NK-92 treated with Interleukin-12 subunit alpha and Interleukin-12 subunit beta, amount 100 ng/mL, for 24 hours (cell line): ENCODE data around the gene ZNF835.
"Not testable (repeated sequence)": the region's sequence is repeated elsewhere in the genome, so short reads cannot be mapped to it uniquely, and the experiment has no call there.

ENCODE experiments used
- DNase-seq: peaks from one replicate; lab custom pipeline; 2025; lab: John Stamatoyannopoulos, UW

The ZNF835 gene

DNA sequence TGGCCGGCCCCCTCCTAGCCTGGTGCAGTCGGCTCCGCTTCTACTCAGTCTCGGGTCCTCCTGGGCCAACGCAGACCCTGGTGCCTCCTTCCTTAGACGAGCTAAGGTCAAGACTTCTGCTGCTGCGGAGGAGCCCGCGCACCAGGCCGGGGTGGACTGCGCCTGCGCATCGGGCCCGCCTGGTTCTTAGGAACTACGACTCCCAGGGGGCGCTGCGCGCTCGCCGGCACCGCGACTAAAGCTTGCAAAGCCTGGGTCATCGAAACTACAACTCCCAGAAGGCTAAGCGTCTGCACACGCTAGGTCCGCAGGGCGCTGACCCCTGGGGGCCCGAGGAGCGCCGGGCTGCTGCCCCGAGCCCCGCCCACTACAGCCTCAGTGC, at the start of gene ZNF835:
Gene ZNF835 (minus strand): TSS at position 145 of the 382 bp plus-strand sequence. CDS start 6,559 bp downstream, outside the sequence.
- no peak for DNase-seq

DNA sequence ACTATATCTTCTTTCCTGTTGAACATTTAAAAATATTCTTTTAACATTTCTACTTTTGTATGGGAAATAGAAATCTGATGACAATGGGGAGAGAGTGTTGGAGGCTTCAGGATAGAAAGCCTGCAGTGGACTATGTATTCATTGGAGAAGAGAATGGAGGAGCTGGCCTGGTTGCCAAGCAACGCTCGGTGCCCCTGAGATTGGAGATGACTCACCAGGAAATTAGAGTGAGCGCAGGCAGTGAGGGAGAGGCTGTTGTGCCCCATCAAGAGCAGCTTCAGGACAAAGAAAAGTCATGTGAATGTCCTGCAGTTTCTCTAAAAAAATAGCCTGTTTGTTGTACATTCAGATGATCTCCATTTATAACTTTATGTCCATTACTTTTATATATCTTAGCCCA, 48.7 kb upstream of the ZNF835 start:
- DNase-seq: no peak

DNA sequence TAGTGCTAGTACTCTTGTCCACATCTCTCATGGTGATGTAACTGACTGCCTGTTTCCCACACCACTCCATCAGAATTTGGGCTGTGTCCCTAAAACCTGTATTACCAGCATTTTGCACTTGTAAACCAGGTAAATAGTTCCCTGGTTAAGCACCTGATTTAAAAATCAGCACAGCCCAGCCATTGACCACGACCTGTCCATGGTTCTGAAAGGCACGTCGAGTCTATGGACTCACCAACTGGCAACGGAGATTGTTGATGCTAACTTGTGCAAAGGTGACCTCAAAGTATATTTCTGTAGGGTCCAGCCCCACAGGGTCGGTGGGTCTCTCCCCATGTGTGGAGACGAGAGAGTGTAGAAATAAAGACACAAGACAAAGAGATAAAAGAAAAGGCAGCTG, 46.7 kb upstream of the ZNF835 start:
- DNase-seq: no peak

DNA sequence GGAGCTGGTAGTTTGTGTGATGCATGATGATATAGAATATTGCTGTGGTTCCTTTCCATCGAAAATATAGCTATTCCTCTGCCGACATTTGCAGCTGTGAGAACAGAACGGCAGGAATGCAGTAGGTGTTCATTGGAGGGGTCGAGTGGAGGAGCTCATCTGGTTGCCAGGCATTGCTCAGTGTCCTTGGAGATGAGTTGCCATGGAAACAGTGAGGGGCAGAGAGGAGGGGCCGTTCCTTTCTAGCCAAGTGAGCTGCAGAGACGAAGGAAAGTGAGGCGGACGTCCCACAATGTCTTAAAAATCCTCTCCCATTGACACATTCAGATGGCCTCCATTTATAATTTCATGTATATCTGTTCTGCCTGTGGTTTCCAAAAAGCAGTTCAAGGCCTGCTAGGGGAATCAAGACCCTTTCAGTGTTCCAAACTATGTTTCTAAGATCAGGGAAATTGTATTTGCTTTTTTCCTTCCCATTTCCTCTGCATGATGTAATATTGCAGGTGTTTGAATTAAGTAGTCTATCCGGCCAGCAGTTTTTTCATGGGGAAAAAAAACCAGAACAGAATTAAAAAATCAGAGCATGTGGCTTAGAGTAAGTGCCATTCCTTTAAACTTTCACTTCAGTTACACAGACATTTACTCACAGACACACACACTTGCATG, 41.2 kb upstream of the ZNF835 start:
- DNase-seq: no peak

DNA sequence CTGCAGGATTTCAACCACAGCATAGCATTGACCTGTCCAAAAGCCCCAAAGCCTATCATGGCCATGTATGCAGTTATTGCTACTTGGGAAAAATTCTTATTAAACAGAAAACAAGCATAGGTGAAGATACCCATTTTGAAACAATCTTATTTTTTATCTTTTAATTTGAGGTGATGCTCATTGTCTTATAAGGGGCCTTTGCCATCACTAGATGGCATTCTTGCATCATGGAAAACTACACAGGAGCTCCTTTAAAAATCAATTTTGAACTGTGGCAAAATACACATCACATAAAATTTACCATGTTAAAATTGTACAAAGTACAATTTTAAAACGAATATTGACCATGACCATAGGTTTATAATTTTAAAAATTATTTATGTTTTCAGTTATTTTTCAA, 38.9 kb upstream of the ZNF835 start:
- DNase-seq: no peak

DNA sequence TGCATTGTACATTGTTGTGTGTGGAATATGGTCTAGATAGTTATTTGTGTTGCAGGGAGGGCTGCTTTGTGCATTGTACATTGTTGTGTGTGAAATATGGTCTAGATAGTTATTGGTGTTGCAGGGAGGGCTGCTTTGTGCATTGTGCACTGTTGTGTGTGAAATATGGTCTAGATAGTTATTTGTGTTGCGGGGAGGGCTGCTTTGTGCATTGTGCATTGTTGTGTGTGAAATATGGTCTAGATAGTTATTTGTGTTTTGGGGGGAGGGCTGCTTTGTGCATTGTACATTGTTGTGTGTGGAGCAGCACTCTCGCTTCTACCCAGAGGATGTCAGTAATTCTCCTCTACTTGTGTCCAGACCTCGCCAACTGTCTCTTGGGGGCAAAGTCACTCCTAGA, 36.3 kb upstream of the ZNF835 start:
- DNase-seq: no peak

DNA sequence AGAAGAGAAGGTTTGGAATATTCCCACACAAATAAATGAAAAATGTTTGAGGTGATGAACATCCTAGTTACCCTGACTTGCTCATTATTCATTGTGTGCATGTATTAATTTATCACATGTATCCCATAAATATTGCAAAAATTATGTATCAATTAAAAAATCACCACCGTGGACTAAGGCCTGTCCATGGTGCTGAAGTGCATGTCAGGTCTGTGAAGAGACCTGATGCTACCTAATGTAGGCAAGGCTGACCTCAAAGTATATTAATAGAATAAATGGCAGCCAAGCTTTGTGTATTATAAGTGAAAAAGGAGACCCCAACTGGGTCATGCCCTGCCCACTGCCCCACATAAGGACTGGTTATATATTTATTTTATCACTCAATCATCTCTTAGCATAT, 34.4 kb upstream of the ZNF835 start:
- DNase-seq: no peak

DNA sequence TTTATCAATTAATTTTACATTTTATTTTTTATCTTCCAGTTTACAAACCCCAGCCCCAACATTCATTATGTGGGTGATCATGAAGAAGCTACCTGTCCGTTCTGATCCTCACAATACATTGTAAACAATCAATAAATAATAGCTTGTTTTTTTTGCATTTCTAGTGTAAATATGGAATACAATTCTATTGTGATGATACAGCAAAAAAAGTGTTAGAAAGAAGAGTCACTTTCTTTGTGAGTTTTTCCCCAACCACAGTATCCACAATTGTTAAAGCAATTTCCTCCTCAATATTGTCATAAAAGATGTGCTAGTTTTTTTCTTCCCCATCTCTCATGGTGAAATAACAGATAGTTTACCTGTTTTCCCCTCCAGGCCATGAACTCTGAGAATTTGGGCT, 30.3 kb upstream of the ZNF835 start:
- no peak for DNase-seq

DNA sequence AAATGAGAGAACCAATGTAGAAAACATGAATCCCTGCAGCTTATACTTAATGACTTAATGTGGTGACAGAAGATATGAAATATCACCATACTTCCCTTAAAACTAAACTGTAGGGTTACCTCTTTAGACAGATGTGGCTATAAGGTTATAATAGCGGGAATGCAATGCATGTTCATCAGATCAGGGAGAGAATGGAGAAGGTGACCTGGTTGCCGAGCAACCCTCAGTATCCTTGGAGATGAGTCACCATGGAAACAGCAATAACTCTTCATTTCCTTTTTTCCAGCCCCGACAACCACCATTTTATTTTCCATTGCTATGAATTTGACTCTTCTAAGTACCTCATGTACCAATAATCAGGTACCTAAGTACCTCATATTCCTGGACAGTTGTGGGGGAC, 28.0 kb upstream of the ZNF835 start:
- no peak for DNase-seq

DNA sequence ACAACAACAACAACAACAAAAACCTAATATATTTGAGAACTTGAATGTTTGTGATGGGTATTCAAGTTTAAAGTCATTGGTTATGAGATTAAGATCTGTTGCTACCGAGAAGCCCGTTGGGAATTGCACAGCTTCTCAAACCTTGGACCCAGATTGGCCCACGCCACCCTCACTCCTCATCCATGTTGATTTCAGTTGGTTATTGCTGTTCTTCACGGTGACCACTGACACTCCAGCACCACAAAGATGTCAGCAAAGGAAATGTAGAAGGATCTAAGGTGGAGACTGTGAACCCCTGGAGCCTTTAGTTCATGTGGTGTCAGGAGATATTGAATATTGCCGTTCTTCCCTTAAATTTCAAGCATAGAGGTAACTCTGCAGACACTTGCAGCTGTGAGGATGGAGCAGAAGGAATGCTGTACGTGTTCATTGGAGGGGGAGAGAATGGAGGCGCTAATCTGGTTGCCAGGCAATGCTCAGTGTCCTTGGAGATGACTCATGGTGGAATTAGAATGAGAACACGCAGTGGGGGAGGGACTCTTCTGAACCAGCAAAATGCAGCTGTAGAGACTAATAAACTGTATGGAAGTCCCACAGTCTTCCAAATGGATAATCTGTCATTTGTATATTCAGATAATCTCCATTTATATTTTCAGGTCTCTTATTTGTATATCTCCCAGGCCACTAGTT, 20.8 kb upstream of the ZNF835 start:
- DNase-seq: no peak

DNA sequence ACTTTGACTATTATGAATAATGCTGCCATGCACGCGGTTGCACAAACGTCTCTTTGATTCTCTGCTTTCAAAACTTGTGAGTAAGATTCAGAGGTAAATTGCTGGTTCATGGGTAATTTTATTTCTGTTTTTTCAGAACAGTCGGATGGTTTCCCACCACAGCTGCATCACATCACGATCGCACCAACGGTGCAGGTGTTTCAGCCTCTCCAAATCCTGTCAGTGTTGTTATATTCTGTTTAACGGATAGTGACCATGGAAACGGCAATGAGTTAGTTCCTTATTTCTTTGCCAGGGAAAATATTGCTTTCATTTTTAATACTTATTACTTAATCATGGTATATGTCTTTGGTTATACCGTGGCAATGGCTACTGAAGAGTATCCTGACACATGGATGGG, 19.1 kb upstream of the ZNF835 start:
- no peak for DNase-seq

DNA sequence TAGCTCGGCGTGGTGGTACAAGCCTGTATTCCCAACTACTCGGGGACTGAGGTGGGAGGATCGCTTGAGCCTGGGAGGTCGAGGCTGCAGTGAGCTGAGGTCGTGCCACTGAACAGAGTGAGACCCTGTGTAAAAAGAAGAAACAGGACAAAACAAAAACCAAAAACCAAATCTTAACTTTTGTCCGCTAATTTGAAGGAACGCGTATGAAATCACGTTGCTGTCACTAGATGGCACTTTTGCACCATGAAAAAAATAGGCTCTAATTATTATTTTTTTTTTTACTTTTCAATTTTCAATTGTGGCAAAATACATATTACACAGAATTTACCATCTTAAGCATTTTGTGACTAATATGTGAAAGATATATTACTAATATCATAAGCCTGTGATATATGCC, 17.6 kb upstream of the ZNF835 start:
- no peak for DNase-seq

DNA sequence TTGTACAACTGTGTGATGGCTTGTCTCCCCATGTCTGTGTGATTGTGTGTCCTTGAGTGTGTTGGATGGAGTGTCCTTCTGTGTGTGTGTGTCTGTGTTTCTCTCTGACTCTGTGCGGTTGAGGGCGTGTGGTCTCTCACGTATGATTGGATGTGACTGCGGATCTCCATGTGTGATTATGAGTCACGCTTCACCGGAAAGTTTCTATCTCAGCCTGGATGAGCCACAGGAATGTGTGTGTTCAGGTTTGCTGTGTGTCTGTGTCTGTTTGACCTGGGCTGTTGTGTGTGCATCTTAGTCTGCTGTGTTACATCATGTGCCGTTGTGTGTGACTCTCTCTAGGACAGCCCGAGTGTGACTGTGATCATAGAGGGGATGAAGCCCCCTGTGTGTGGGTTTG, 15.5 kb upstream of the ZNF835 start:
- no peak for DNase-seq

DNA sequence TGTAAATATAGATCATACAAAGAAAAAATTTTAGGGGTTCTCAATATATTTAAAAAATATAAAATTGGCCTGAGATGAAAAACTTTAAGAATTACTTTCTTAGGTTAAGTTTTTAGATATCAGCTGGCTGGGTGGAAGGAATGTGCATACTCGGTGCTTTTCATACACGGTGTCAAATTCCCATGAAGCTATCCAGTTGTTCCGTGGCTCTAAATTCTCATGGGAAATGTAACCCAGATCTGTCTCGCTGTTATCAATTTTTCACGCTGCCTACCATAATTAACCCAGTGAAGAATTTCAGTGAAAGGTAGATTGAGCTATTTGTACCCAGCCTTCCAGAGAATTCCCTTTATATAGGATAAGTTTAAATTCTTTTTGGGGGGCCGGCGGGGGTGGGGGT, 11.6 kb upstream of the ZNF835 start:
- DNase-seq: no peak

DNA sequence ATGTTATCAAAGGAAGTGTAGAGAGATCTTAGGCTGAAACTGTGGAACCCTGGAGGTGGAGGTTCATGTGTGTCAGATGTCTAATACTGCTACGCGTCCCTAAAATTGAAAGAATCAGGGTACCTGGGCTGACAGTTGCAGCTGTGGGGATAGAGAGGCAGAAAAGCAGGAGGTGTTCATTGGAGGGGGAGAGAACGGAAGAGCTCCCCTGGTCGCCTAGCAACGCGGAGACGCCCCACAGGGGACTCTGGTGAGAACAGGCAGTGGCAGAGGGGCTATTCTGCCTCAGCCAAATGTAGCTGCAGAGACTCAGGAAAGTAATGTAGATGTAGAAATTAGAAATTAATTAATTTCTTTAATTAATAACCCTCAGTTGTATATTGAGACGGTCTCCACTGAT, 10.1 kb upstream of the ZNF835 start:
- no peak for DNase-seq

DNA sequence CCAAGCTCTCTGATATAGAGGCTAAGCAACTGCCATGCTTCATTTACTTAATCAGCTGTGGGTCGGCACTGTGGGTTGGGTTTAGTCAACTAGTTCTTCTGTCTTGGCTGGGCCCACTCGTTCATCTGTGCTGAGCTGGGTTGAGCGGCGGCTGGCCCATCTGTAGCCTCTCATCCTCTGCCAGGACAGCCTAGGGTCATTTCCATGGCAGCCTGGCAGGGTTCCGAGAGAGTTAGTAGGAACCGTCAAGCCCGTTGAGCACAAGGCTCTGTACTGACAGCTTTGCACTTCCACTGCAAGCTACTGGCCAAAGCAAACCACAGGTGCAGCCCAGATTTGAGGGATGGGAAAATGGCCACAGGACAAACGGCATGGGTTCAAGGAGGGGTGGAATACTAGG, 6.6 kb upstream of the ZNF835 start:
- no peak for DNase-seq

DNA sequence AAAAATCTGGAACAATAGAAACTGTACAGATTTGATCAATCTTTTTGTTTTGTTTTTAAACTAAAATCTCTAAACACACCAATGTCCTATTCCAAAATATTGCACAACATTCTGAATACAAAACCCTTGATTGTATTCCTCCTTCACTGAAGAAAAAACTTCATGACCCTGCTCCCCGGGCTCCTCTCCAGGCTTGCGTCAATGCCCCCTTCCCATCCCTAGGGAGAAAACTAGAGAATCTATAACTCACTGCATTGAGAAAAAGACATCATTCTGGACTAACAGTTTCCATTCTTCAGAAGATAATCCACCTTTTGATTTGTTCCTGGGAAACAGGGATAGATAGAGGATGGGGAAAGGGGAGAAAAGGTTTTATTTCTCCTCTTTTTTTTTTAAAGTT, 1.1 kb upstream of the ZNF835 start:
- DNase-seq: not testable (repeated sequence)

DNA sequence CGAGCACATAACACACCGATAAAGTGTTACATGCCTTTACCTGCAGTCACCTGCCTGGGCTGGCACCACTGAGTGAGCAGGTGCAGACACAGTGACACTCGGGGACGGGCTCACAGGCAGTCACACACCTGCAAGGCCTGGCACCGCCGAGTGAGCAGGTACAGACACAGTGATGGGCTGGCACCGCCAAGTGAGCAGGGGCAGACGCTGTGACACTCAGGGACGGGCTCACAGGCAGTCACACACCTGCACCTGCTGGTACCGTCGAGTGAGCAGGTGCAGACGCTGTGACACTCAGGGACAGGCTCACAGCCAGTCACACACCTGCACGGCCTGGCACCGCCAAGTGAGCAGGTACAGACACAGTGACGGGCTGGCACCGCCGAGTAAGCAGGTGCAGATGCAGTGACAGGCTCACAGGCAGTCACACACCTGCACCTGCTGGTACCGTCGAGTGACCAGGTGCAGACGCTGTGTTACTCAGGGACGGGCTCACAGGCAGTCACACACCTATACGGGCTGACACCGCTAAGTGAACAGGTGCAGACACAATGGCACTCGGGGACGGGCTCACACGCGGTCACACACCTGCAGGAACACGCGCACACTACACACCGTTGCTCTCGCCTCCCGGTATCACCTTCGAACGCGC, 470 bp downstream of the ZNF835 start:
- DNase-seq: no peak

DNA sequence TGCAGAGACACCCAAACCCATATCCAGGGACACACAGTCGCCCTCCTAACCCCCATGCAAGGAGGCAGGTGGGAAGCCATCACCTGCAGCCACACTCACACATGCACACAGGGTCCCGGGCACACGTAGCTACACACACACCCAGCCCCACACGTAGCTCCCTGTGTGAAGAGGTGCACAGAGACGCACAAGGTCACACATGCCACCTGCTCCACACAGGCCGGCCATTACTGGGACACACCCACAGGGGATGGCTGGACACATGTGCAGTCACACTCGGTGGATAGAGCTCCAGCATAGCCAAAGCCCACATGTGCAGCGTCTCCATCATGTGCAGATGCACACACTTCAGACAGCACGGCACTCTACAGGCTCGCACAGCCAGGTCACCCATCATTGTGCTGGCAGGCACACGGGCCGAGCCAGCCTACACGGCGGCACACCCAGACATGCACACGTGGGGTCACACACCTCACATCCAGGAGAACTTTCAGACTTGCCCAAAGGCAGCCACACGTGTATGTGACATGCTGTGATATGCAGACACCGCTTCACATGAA, 1.1 kb downstream of the ZNF835 start:
- no peak for DNase-seq

DNA sequence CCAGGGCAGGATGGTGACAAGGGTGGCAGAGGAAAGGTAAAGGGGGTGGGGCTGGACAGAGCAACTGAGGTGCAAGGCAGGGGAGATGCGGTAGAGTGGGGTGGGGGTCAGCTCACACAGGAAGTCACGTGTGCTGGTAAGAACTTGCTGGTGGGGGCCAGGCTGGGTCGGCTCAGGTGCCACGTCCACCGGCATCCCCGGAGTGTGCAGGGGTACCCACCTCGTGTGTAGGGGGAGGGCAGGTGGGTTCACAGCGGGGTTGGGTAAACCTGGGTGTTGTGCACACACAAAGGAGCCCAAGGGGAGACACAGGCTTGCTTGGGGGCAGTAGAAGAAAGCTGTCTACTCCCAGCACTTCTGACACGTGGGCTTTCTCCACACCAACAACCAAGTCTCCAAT, 2.9 kb downstream of the ZNF835 start:
- no peak for DNase-seq

DNA sequence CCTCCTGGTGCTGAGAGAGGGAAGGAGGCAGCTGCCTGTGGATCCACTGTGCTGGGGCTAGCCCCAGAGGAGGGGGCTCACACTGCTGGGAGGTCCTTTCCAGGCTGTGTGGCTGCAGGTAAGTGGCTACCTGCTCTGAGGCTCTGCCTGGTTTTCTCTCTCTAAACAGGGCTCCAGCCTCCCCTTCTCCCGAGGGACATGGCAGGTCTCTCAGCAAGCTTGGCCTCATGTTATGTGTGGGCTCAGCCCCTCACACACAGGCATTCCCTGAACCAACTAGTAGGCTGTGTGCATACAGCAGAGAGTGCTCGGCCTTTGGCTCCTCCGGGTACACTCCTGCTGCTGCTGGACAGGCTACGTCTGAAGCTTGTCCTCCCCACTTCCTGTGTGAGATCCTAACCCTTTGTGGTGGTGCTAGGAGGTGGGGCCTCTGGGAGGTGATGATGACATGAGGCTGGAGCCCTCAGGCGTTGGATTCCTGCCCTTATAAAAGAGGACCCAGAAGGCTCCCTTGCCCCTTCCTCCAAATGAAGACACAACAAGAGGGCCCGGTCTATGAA, 4.2 kb downstream of the ZNF835 start:
- DNase-seq: no peak

DNA sequence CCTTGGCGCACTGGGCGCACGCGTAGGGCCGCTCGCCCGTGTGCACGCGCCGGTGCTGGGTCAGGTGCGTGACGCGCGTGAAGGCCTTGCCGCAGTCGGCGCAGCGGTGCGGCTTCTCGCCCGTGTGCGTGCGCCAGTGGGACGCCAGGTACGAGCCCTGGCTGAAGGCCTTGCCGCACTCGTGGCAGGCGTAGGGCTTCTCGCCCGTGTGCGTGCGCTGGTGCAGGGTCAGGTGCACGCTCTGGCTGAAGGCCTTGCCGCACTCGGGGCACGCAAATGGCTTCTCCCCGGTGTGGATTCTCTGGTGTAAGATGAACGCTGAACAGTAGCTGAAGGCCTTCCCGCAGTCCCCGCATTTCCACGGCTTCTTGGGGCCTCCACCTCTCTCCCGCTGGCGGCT, 7.0 kb downstream of the ZNF835 start:
- DNase-seq: no peak

DNA sequence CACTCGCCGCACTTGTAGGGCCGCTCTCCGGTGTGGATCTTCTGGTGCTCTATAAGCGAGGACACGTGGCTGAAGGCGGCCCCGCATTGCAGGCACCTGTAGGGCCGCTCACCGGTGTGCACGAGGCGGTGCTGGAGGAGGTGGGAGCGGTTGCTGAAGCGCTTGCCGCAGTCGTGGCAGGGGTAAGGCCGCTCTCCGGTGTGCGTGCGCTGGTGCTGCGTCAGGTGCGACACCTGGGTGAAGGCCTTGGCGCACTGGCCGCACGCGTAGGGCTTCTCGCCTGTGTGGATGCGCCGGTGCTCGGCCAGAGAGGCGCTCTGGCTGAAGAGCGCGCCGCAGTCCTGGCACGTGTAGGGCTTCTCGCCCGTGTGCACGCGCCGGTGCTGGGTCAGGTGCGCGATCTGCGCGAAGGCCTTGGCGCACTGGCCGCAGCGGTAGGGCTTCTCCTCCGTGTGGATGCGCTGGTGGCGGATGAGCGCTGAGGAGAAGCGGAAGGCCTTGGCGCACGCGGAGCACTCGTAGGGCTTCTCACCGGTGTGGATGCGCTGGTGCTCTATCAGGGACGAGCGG, 7.5 kb downstream of the ZNF835 start:
- no peak for DNase-seq
